ENCODE results near the gene ANKLE2.

ANKLE2 gene

DNA sequence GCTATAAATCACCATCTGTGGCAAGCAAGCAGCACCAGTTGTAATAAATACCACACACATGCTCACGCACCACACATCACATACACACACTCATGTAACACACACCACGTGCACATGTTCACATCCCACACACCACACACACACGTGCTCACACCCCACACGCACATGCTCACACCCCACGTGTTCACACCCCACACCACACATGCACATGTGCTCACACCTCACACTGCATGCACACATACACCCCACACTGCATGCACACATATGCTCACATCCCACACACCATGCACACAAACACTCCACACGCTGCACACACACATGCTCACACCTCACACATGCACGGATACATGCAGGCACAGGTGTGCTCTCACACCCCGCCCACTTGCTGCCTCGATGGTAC is 22.9 kb upstream of the ANKLE2 start:
- POLR2A ChIA-PET: no interaction called here
- TF ChIP-seq ZBTB20 (tag by site-specific recombination; IDR thresholded peaks at IDR 0.05) (no peak), ZNF433 (tag by site-specific recombination; IDR thresholded peaks at IDR 0.05; ENCODE audit: low read depth) (no peak), ZNF132 (tag by site-specific recombination; IDR thresholded peaks at IDR 0.05; ENCODE audit: borderline replicate concordance) (no peak), ZNF423 (tag by site-specific recombination; IDR thresholded peaks at IDR 0.05) (no peak), ZBTB48 (tag by site-specific recombination; IDR thresholded peaks at IDR 0.05) (no peak), ZNF138 (tag by site-specific recombination; IDR thresholded peaks at IDR 0.05; ENCODE audit: borderline replicate concordance) (no peak)
- TF ChIP-seq, protein P1, sequence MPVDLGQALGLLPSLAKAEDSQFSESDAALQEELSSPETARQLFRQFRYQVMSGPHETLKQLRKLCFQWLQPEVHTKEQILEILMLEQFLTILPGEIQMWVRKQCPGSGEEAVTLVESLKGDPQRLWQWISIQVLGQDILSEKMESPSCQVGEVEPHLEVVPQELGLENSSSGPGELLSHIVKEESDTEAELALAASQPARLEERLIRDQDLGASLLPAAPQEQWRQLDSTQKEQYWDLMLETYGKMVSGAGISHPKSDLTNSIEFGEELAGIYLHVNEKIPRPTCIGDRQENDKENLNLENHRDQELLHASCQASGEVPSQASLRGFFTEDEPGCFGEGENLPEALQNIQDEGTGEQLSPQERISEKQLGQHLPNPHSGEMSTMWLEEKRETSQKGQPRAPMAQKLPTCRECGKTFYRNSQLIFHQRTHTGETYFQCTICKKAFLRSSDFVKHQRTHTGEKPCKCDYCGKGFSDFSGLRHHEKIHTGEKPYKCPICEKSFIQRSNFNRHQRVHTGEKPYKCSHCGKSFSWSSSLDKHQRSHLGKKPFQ (tag by site-specific recombination; IDR thresholded peaks at IDR 0.05): peak; percentile 98
- H3K4me3 ChIP-seq (ENCODE audit: low read depth, low read length): no peak overlapping the region
- no peaks in the 10 kb centered on the region for H3K4me1 ChIP-seq (ENCODE audit: control insufficient read depth, insufficient read depth, low read length)
- H3K9me3 ChIP-seq (ENCODE audit: control insufficient read depth, insufficient read depth, low read depth, low read length): no peaks in the 10 kb centered on the region
- CTCF ChIA-PET: no interaction called here
- H3K36me3 ChIP-seq (ENCODE audit: control insufficient read depth in 2 of 2, insufficient read depth in 1 of 2, low read length in 2 of 2): peaks cover 11 to 88% of the 10 kb centered on the region in 2 experiments; a peak in 2 of 3 replicates
- H3K27ac ChIP-seq (ENCODE audit: extremely low read depth, low read depth, low read length): no peak overlapping the region

DNA sequence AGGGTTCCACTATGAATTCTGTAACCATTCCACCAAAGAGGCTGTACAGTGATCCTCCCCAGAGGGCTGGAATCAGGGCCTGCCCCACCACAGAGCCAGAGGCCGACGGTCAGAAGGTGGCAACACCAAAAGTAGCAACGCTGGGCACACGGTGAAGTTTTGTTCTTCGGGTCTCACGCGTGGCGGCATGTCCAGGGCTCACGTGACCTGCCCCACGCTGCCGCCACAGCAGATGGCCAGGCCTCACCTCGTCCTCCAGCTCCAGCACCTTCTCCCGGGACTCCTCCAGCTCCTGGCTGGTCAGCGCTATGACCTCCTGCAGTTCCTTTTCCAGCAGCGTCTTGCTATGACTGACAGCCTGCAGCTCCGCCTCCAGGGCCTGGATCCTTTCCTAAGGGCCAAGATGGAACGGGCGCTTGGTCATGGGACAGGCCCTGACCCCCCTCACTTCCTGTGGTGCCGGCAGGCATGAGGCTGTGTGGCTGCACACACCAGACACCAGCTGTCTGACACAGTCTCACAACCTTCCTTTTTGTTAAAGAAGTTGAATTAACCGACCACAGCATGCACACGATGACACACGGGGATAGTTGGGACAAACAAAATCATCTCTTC is 22.4 kb upstream of the ANKLE2 start:
- TF ChIP-seq ZNF114 (tag by site-specific recombination; IDR thresholded peaks at IDR 0.05): no peak
- TF ChIP-seq, protein P2, sequence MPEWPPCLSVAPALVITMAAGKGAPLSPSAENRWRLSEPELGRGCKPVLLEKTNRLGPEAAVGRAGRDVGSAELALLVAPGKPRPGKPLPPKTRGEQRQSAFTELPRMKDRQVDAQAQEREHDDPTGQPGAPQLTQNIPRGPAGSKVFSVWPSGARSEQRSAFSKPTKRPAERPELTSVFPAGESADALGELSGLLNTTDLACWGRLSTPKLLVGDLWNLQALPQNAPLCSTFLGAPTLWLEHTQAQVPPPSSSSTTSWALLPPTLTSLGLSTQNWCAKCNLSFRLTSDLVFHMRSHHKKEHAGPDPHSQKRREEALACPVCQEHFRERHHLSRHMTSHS (tag by site-specific recombination; IDR thresholded peaks at IDR 0.05): no peak
- no peak for TF ChIP-seq ZNF10 (tag by site-specific recombination; IDR thresholded peaks at IDR 0.05)
- TF ChIP-seq ZNF175 (tag by site-specific recombination; IDR thresholded peaks at IDR 0.05): no peak
- no peaks in the 10 kb centered on the region for H3K4me1 ChIP-seq (ENCODE audit: control insufficient read depth, insufficient read depth, low read length)
- no peaks in the 10 kb centered on the region for H3K9me3 ChIP-seq (ENCODE audit: control insufficient read depth, insufficient read depth, low read depth, low read length)
- peaks cover 12 to 86% of the 10 kb centered on the region in 2 experiments; a peak in 2 of 3 replicates for H3K36me3 ChIP-seq (ENCODE audit: control insufficient read depth in 2 of 2, insufficient read depth in 1 of 2, low read length in 2 of 2)
- H3K4me3 ChIP-seq (ENCODE audit: low read depth, low read length): no peak overlapping the region
- no peak overlapping the region for H3K27ac ChIP-seq (ENCODE audit: extremely low read depth, low read depth, low read length)
- ChIA-PET POLR2A (no interaction called here), CTCF (no interaction called here)

DNA sequence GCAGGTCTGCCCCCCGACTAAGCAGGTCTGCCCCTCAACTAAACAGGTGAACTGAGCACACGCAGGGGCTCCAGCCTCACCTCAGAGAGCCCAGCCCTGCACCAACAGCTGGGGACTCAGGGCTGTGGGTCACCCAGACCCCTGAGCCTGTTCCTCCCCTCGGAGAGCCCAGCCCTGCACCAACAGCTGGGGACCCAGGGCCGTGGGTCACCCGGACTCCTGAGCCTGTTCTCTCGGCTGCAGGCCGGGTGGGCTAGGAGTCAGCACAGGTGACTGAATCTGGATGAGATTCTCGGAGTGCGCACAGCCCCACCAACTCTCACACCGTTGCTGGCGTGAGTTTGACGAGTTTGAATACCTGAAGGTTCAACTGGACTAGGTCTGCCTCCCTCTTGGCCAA is 20.3 kb upstream of the ANKLE2 start:
- H3K9me3 ChIP-seq (ENCODE audit: control insufficient read depth, insufficient read depth, low read depth, low read length): no peaks in the 10 kb centered on the region
- no peak overlapping the region for H3K27ac ChIP-seq (ENCODE audit: extremely low read depth, low read depth, low read length)
- peaks cover 18 to 91% of the 10 kb centered on the region in 2 experiments; a peak in 2 of 3 replicates for H3K36me3 ChIP-seq (ENCODE audit: control insufficient read depth in 2 of 2, insufficient read depth in 1 of 2, low read length in 2 of 2)
- CTCF ChIA-PET: interaction anchor here (1.0 kb wide), 1 partner anchor 14 kb away, joined by 4 read pairs; no protein-coding TSS in a partner anchor
- no peak overlapping the region for H3K4me3 ChIP-seq (ENCODE audit: low read depth, low read length)
- no peaks in the 10 kb centered on the region for H3K4me1 ChIP-seq (ENCODE audit: control insufficient read depth, insufficient read depth, low read length)
- POLR2A ChIA-PET: no interaction called here
- TF ChIP-seq, protein P3, sequence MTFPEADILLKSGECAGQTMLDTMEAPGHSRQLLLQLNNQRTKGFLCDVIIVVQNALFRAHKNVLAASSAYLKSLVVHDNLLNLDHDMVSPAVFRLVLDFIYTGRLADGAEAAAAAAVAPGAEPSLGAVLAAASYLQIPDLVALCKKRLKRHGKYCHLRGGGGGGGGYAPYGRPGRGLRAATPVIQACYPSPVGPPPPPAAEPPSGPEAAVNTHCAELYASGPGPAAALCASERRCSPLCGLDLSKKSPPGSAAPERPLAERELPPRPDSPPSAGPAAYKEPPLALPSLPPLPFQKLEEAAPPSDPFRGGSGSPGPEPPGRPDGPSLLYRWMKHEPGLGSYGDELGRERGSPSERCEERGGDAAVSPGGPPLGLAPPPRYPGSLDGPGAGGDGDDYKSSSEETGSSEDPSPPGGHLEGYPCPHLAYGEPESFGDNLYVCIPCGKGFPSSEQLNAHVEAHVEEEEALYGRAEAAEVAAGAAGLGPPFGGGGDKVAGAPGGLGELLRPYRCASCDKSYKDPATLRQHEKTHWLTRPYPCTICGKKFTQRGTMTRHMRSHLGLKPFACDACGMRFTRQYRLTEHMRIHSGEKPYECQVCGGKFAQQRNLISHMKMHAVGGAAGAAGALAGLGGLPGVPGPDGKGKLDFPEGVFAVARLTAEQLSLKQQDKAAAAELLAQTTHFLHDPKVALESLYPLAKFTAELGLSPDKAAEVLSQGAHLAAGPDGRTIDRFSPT (tag by site-specific recombination; IDR thresholded peaks at IDR 0.05): no peak
- TF ChIP-seq ZNF548 (tag by site-specific recombination; IDR thresholded peaks at IDR 0.05) (no peak), ZNF473 (tag by site-specific recombination; IDR thresholded peaks at IDR 0.05) (no peak), ZNF112 (tag by site-specific recombination; IDR thresholded peaks at IDR 0.05) (no peak), ZEB2 (tag by site-specific recombination; IDR thresholded peaks at IDR 0.05) (no peak), ZNF366 (tag by site-specific recombination; conservative IDR thresholded peaks at IDR 0.05) (no peak), HOXC10 (CRISPR knock-in tag; IDR thresholded peaks at IDR 0.05) (no peak), SP3 (tag by site-specific recombination; IDR thresholded peaks at IDR 0.05) (no peak), ZNF302 (tag by site-specific recombination; IDR thresholded peaks at IDR 0.05; ENCODE audit: low read depth) (no peak)
- TF ChIP-seq, protein P4, sequence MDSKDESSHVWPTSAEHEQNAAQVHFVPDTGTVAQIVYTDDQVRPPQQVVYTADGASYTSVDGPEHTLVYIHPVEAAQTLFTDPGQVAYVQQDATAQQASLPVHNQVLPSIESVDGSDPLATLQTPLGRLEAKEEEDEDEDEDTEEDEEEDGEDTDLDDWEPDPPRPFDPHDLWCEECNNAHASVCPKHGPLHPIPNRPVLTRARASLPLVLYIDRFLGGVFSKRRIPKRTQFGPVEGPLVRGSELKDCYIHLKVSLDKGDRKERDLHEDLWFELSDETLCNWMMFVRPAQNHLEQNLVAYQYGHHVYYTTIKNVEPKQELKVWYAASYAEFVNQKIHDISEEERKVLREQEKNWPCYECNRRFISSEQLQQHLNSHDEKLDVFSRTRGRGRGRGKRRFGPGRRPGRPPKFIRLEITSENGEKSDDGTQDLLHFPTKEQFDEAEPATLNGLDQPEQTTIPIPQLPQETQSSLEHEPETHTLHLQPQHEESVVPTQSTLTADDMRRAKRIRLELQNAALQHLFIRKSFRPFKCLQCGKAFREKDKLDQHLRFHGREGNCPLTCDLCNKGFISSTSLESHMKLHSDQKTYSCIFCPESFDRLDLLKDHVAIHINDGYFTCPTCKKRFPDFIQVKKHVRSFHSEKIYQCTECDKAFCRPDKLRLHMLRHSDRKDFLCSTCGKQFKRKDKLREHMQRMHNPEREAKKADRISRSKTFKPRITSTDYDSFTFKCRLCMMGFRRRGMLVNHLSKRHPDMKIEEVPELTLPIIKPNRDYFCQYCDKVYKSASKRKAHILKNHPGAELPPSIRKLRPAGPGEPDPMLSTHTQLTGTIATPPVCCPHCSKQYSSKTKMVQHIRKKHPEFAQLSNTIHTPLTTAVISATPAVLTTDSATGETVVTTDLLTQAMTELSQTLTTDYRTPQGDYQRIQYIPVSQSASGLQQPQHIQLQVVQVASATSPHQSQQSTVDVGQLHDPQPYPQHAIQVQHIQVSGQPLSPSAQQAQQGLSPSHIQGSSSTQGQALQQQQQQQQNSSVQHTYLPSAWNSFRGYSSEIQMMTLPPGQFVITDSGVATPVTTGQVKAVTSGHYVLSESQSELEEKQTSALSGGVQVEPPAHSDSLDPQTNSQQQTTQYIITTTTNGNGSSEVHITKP (tag by site-specific recombination; IDR thresholded peaks at IDR 0.05): no peak
- TF ChIP-seq, protein P5, sequence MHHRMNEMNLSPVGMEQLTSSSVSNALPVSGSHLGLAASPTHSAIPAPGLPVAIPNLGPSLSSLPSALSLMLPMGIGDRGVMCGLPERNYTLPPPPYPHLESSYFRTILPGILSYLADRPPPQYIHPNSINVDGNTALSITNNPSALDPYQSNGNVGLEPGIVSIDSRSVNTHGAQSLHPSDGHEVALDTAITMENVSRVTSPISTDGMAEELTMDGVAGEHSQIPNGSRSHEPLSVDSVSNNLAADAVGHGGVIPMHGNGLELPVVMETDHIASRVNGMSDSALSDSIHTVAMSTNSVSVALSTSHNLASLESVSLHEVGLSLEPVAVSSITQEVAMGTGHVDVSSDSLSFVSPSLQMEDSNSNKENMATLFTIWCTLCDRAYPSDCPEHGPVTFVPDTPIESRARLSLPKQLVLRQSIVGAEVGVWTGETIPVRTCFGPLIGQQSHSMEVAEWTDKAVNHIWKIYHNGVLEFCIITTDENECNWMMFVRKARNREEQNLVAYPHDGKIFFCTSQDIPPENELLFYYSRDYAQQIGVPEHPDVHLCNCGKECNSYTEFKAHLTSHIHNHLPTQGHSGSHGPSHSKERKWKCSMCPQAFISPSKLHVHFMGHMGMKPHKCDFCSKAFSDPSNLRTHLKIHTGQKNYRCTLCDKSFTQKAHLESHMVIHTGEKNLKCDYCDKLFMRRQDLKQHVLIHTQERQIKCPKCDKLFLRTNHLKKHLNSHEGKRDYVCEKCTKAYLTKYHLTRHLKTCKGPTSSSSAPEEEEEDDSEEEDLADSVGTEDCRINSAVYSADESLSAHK (tag by site-specific recombination; IDR thresholded peaks at IDR 0.05): no peak
